SU-DHL-6 (cell line): Measurements from ENCODE around the gene SLC16A3.

Experiments used
- EZH2phosphoT487 ChIP-seq: fragments of 200-600 bp; sonication (generic), shearing (Covaris generic); conservative IDR thresholded peaks from 2 replicates; pipeline ENCODE4 v1.6.1; 2018; ENCODE audit warnings: mild to moderate bottlenecking, antibody characterized with exemption, low read length, moderate library complexity, mixed read lengths
- TF ChIP-seq, protein P1 (sequence below): fragments of 200-600 bp; sonication (generic); IDR thresholded peaks from one replicate; pipeline ENCODE4 v1.5.1; 2017; ENCODE audit warnings: antibody characterized with exemption, mild to moderate bottlenecking, low read length, moderate library complexity; ENCODE audit not compliant: insufficient read depth, poor library complexity, severe bottlenecking

- TF ChIP-seq, protein P1, sequence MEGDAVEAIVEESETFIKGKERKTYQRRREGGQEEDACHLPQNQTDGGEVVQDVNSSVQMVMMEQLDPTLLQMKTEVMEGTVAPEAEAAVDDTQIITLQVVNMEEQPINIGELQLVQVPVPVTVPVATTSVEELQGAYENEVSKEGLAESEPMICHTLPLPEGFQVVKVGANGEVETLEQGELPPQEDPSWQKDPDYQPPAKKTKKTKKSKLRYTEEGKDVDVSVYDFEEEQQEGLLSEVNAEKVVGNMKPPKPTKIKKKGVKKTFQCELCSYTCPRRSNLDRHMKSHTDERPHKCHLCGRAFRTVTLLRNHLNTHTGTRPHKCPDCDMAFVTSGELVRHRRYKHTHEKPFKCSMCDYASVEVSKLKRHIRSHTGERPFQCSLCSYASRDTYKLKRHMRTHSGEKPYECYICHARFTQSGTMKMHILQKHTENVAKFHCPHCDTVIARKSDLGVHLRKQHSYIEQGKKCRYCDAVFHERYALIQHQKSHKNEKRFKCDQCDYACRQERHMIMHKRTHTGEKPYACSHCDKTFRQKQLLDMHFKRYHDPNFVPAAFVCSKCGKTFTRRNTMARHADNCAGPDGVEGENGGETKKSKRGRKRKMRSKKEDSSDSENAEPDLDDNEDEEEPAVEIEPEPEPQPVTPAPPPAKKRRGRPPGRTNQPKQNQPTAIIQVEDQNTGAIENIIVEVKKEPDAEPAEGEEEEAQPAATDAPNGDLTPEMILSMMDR, result no peak
- TF ChIP-seq EZH2phosphoT487, result no peak
Observed at GRCh38 chr17:82219753-82220709, 8.8 kb upstream of the SLC16A3 start.
